PC-3 (cell line): ENCODE measurements around the gene RNF114. TPM values are rescaled to one million over a fixed set of nuclear protein-coding genes. Genes with fewer than 3 reads are reported as not detected.
A peak's percentile ranks its signal among the peaks of the same experiment; 100 is the strongest.

Experiments used
- ATAC-seq: fragments of 200-7000 bp; cut with Tn5 transposase; 2 replicates; pipeline ENCODE4 v1.9.1; 2020; ENCODE audit warnings: mild to moderate bottlenecking, moderate library complexity
- BruUV-seq: library from RNA; stranded (reverse); fragments of 400-500 nt; replicated peaks from 2 replicates; lab custom pipeline; 2021; lab: Mats Ljungman, UMichigan
- CTCF ChIA-PET: fragments of 300-600 bp; sonication (Branson Sonifier 250); formaldehyde crosslinking; loops from one replicate; lab custom pipeline; 2022; ENCODE audit warnings: antibody characterized with exemption; lab: Charles Lee
- POLR2A ChIA-PET: fragments of 300-600 bp; sonication (Branson Sonifier 250); formaldehyde crosslinking; loops from one replicate; lab custom pipeline; 2022; ENCODE audit warnings: antibody characterized with exemption; ENCODE audit not compliant: unreplicated experiment; lab: Charles Lee
- DNase-seq: peaks from one replicate; pipeline ENCODE4 v3.0.0-alpha.2; 2015
- H2AFZ ChIP-seq: fragments of 300-600 bp; sonication (generic); 2 replicates; pipeline ENCODE4 v1.6.0; 2016; ENCODE audit warnings: antibody characterized with exemption, low read length
- H3F3A ChIP-seq: fragments of 300-600 bp; sonication (generic); one replicate; pipeline ENCODE4 v1.6.0; 2017; ENCODE audit warnings: antibody characterized with exemption, low read length, control low read depth, mild to moderate bottlenecking; ENCODE audit not compliant: unreplicated experiment
- H3K27ac ChIP-seq: fragments of 300-600 bp; sonication (generic); 2 replicates; pipeline ENCODE4 v1.5.1; 2016; ENCODE audit warnings: mild to moderate bottlenecking, low read length
- H3K27me3 ChIP-seq: fragments of 300-600 bp; sonication (generic); 2 replicates; pipeline ENCODE4 v1.6.1; 2016; ENCODE audit warnings: low read length, mixed read lengths
- H3K36me3 ChIP-seq: fragments of 300-600 bp; sonication (generic); 2 replicates; pipeline ENCODE4 v1.6.1; 2016; ENCODE audit warnings: low read depth, mixed run types, low read length, mixed read lengths
- H3K4me1 ChIP-seq: fragments of 300-600 bp; sonication (generic); 2 replicates; pipeline ENCODE4 v1.5.1; 2016; ENCODE audit warnings: low read length; ENCODE audit not compliant: insufficient read depth
- H3K4me2 ChIP-seq: fragments of 300-600 bp; sonication (generic); 2 replicates; pipeline ENCODE4 v1.6.0; 2016; ENCODE audit warnings: low read length
- H3K4me3 ChIP-seq: fragments of 300-600 bp; sonication (generic); 2 replicates; pipeline ENCODE4 v1.5.1; 2016; ENCODE audit warnings: mild to moderate bottlenecking, low read length, mixed read lengths
- H3K79me2 ChIP-seq: fragments of 300-600 bp; sonication (generic); 2 replicates; pipeline ENCODE4 v1.6.1; 2017; ENCODE audit warnings: low read length, mixed read lengths
- H3K9ac ChIP-seq: fragments of 300-600 bp; sonication (generic); 2 replicates; pipeline ENCODE4 v1.6.0; 2016; ENCODE audit warnings: mild to moderate bottlenecking, low read length
- H3K9me2 ChIP-seq: fragments of 300-600 bp; sonication (generic); replicated peaks from 2 replicates; pipeline ENCODE4 v1.6.1; 2016; ENCODE audit warnings: mixed run types, low read length, mixed read lengths
- H3K9me3 ChIP-seq: fragments of 300-600 bp; sonication (generic); 2 replicates; pipeline ENCODE4 v1.6.1; 2016; ENCODE audit warnings: low read length, mixed read lengths
- H4K20me1 ChIP-seq: fragments of 300-600 bp; sonication (generic); 2 replicates; pipeline ENCODE4 v1.6.1; 2016; ENCODE audit warnings: low read length, mixed read lengths
- CTCF ChIP-seq: fragments of 300-600 bp; sonication (generic); conservative IDR thresholded peaks from 2 replicates; pipeline ENCODE4 v1.5.1; 2017; ENCODE audit warnings: antibody characterized with exemption, low read depth, mild to moderate bottlenecking, low read length
- EZH2 ChIP-seq: fragments of 300-600 bp; sonication (generic); IDR thresholded peaks from one replicate; pipeline ENCODE4 v1.6.1; 2017; ENCODE audit warnings: antibody characterized with exemption, mild to moderate bottlenecking, low read length; ENCODE audit not compliant: unreplicated experiment
- EZH2phosphoT487 ChIP-seq: fragments of 300-600 bp; sonication (generic); IDR thresholded peaks from 2 replicates; pipeline ENCODE4 v1.6.1; 2018; ENCODE audit warnings: mild to moderate bottlenecking, antibody characterized with exemption, low read length, borderline replicate concordance
- intact Hi-C: fragments of 100-400 bp; cut with micrococcal nuclease; formaldehyde crosslinking; loops from 2 replicates; pipeline ENCODE4 v1.9.0; 2023
- total RNA-seq: library from RNA; depleted of rRNA; stranded (reverse); fragments of >200 nt; gene quantifications from 2 replicates; pipeline ENCODE4 v1.2.3, GENCODE V29; 2014

The RNF114 gene
- total RNA-seq, 1 experiment from 2014 or later = 133 TPM

GRCh38 chr20:49980140-49981008 lies 44.2 kb downstream of the RNF114 start:
- no peaks in the 10 kb centered on the region; the same call in 1 of the 2 replicates for H3K79me2 ChIP-seq
- H3K4me1 ChIP-seq = peaks cover 35% of the 10 kb centered on the region
- no peaks in the 10 kb centered on the region for H3K36me3 ChIP-seq
- no peaks in the 10 kb centered on the region for H3K27me3 ChIP-seq
- BruUV-seq = no TSS peak
- no peaks in the 10 kb centered on the region for H3F3A ChIP-seq
- ChIA-PET CTCF (interaction anchor here (5.5 kb wide), 1 partner anchor 90 kb away, joined by 77 read pairs; no protein-coding TSS in a partner anchor), POLR2A (no interaction called here)
- H3K27ac ChIP-seq = no peak overlapping the region
- no peak for TF ChIP-seq EZH2
- ATAC-seq (no peak), DNase-seq (no peak)
- H3K4me2 ChIP-seq = no peak overlapping the region
- intact Hi-C loops = loop anchor here (5.0 kb wide), 1 partner anchor 187 kb away; no protein-coding TSS in a partner anchor
- no peak overlapping the region for H3K9ac ChIP-seq
- no peaks in the 10 kb centered on the region for H3K9me2 ChIP-seq
- H2AFZ ChIP-seq = no peak overlapping the region
- no peaks in the 10 kb centered on the region for H3K9me3 ChIP-seq
- no peak overlapping the region for H3K4me3 ChIP-seq
- H4K20me1 ChIP-seq = no peaks in the 10 kb centered on the region

GRCh38 chr20:49981218-49982071 lies 45.2 kb downstream of the RNF114 start:
- Histone ChIP-seq H3K4me2 (peak overlapping the region; percentile 65), H3K9me3 (no peaks in the 10 kb centered on the region), H3K9ac (no peak overlapping the region), H3K79me2 (no peaks in the 10 kb centered on the region; the same call in 1 of the 2 replicates), H3K36me3 (no peaks in the 10 kb centered on the region), H3K4me3 (no peak overlapping the region), H4K20me1 (no peaks in the 10 kb centered on the region), H2AFZ (no peak overlapping the region), H3F3A (no peaks in the 10 kb centered on the region), H3K27me3 (no peaks in the 10 kb centered on the region), H3K4me1 (peaks cover 29% of the 10 kb centered on the region), H3K9me2 (no peaks in the 10 kb centered on the region), H3K27ac (no peak overlapping the region)
- no peak for DNase-seq
- ChIA-PET CTCF (interaction anchor here (0.7 to 5.5 kb wide), 2 partner anchors 89 to 90 kb away, joined by 3 to 77 read pairs; no protein-coding TSS in a partner anchor), POLR2A (no interaction called here)
- TF ChIP-seq EZH2phosphoT487 (no peak), CTCF (no peak), EZH2 (no peak)
- ATAC-seq = no peak
- no TSS peak for BruUV-seq
- intact Hi-C loops = loop anchor here (5.0 kb wide), 1 partner anchor 186 kb away; no protein-coding TSS in a partner anchor

GRCh38 chr20:49982072-49982345 lies 45.8 kb downstream of the RNF114 start:
- H4K20me1 ChIP-seq = no peaks in the 10 kb centered on the region
- DNase-seq (no peak), ATAC-seq (no peak)
- H3K4me3 ChIP-seq = peak overlapping the region; percentile 59
- H3K9me2 ChIP-seq = no peaks in the 10 kb centered on the region
- no TSS peak for BruUV-seq
- no peaks in the 10 kb centered on the region for H3K9me3 ChIP-seq
- no peak overlapping the region for H3K27ac ChIP-seq
- TF ChIP-seq EZH2phosphoT487 (no peak), CTCF (no peak), EZH2 (no peak)
- intact Hi-C loops = loop anchor here (5.0 kb wide), 1 partner anchor 185 kb away; no protein-coding TSS in a partner anchor
- H2AFZ ChIP-seq = peak overlapping the region; percentile 54
- H3K4me1 ChIP-seq = peaks cover 28% of the 10 kb centered on the region
- peak overlapping the region; percentile 65 for H3K4me2 ChIP-seq
- H3K36me3 ChIP-seq = no peaks in the 10 kb centered on the region
- no peaks in the 10 kb centered on the region; the same call in 1 of the 2 replicates for H3K79me2 ChIP-seq
- CTCF ChIA-PET = interaction anchor here (0.7 kb wide), 1 partner anchor 89 kb away, joined by 3 read pairs; no protein-coding TSS in a partner anchor
- H3K9ac ChIP-seq = peak overlapping the region; percentile 34; the same call in 1 of the 2 replicates
- no peaks in the 10 kb centered on the region for H3F3A ChIP-seq
- H3K27me3 ChIP-seq = no peaks in the 10 kb centered on the region
- POLR2A ChIA-PET = no interaction called here
